GM12878 (cell line): ENCODE measurements around the gene UBE3D.

Experiments
- CEBPB ChIP-seq, 2 experiments: fragments of 150-350 bp in 1 of 2; IDR thresholded peaks; 2 replicates each; pipeline ENCODE4 v1.6.1; 2012 to 2014; ENCODE audit warnings: low read depth in 2 of 2, low read length in 2 of 2, borderline replicate concordance in 1 of 2, inconsistent platforms in 1 of 2
- CTCF ChIP-seq, 3 experiments: IDR thresholded peaks in 2 of 3; conservative IDR thresholded peaks in 1 of 3; 2 replicates each; pipeline ENCODE4 v1.5.1; 2011; ENCODE audit warnings: low read depth in 3 of 3, low read length in 3 of 3, mild to moderate bottlenecking in 3 of 3, control low read depth in 2 of 3, moderate library complexity in 2 of 3, inconsistent platforms in 1 of 3, mixed read lengths in 1 of 3; ENCODE audit not compliant: control insufficient read depth in 2 of 3, insufficient read depth in 1 of 3; ENCODE audit errors: extremely low read depth in 1 of 3
- EP300 ChIP-seq, 2 experiments: fragments of 150-350 bp in 1 of 2; IDR thresholded peaks; 2 replicates each; pipeline ENCODE4 v1.6.1; 2011 to 2012; ENCODE audit warnings: low read depth in 2 of 2, low read length in 2 of 2, borderline replicate concordance in 1 of 2, improper control_type of control experiment in 1 of 2, inconsistent platforms in 1 of 2; ENCODE audit not compliant: control insufficient read depth in 1 of 2
- FOXM1 ChIP-seq: IDR thresholded peaks from 2 replicates; pipeline ENCODE4 v1.6.1; 2012; ENCODE audit warnings: low read depth, mild to moderate bottlenecking, inconsistent platforms, low read length, moderate library complexity
- JUNB ChIP-seq: IDR thresholded peaks from 2 replicates; pipeline ENCODE4 v1.6.1; 2016; ENCODE audit warnings: antibody characterized with exemption, mild to moderate bottlenecking
- MAX ChIP-seq: IDR thresholded peaks from 2 replicates; pipeline ENCODE4 v1.6.1; 2012; ENCODE audit warnings: low read depth, low read length, improper control_type of control experiment
- PBX3 ChIP-seq: IDR thresholded peaks from 2 replicates; pipeline ENCODE4 v1.6.1; 2011; ENCODE audit warnings: mild to moderate bottlenecking, low read depth, low read length, moderate library complexity; ENCODE audit not compliant: insufficient replicate concordance
- POLR2AphosphoS5 ChIP-seq: IDR thresholded peaks from 2 replicates; pipeline ENCODE4 v1.6.1; 2011; ENCODE audit warnings: mild to moderate bottlenecking, low read length, inconsistent platforms
- RCOR1 ChIP-seq: conservative IDR thresholded peaks from 2 replicates; pipeline ENCODE4 v1.6.1; 2012; ENCODE audit warnings: low read depth, low read length, improper control_type of control experiment

- no peak for TF ChIP-seq POLR2AphosphoS5
- no peak for TF ChIP-seq CTCF (IDR thresholded peaks at IDR 0.05 in 2 of 3, conservative IDR thresholded peaks at IDR 0.05 in 1 of 3; ENCODE audit: control insufficient read depth in 2 of 3, extremely low read depth in 1 of 3, insufficient read depth in 1 of 3, low read depth in 3 of 3, low read length in 3 of 3)
- no peak for TF ChIP-seq PBX3
- no peak for TF ChIP-seq FOXM1
- TF ChIP-seq EP300 (IDR thresholded peaks at IDR 0.05; ENCODE audit: borderline replicate concordance in 1 of 2, control insufficient read depth in 1 of 2, low read depth in 2 of 2, low read length in 2 of 2): no peak
- TF ChIP-seq CEBPB (IDR thresholded peaks at IDR 0.05; ENCODE audit: borderline replicate concordance in 1 of 2, low read depth in 2 of 2, low read length in 2 of 2): no peak
- no peak for TF ChIP-seq JUNB
- no peak for TF ChIP-seq RCOR1
- TF ChIP-seq MAX: no peak
Observed at GRCh38 chr6:82902290-82902689, 163.4 kb downstream of the UBE3D start.
